SK-N-SH (cell line): ENCODE results near the gene CPXM1. TPM values are rescaled to one million over a fixed set of nuclear protein-coding genes. Genes with fewer than 3 reads are reported as not detected.

Source experiments
- CTCF ChIA-PET: fragments of 300-600, 350-600 bp; formaldehyde crosslinking; extraction: SDS; loops from one replicate; lab custom pipeline; 2021; lab: Yijun Ruan, JAX
- POLR2A ChIA-PET: fragments of 350-600 bp; sonication (Branson Sonifier 250); formaldehyde crosslinking; extraction: SDS; loops from one replicate; lab custom pipeline; 2020; ENCODE audit warnings: antibody characterized with exemption, inconsistent platforms; lab: Yijun Ruan, JAX
- DNase-seq: peaks from one replicate; pipeline ENCODE4 v3.0.0; 2012
- H2AFZ ChIP-seq: fragments of 200-600 bp; sonication (generic); 2 replicates; pipeline ENCODE4 v1.8.1; 2016; ENCODE audit warnings: antibody characterized with exemption, mild to moderate bottlenecking, low read depth
- H3F3A ChIP-seq: fragments of 200-600 bp; sonication (generic); replicated peaks from 2 replicates; pipeline ENCODE3; 2016; ENCODE audit warnings: antibody characterized with exemption, mild to moderate bottlenecking; ENCODE audit not compliant: insufficient read depth
- H3K27ac ChIP-seq, 2 experiments: fragments of 200-500 bp in 1 of 2; fragments of 200-600 bp in 1 of 2; sonication (Bioruptor generic) in 1 of 2; sonication (generic), shearing (Covaris generic) in 1 of 2; 2 replicates each; pipeline versions ENCODE4 v1.5.1 to v1.6.1; 2014 to 2016; ENCODE audit warnings: low read depth in 2 of 2, inconsistent platforms in 1 of 2, low read length in 1 of 2, mild to moderate bottlenecking in 1 of 2, mixed read lengths in 1 of 2
- H3K27me3 ChIP-seq: fragments of 200-600 bp; sonication (generic), shearing (Covaris generic); 2 replicates; pipeline ENCODE4 v1.6.1; 2016; ENCODE audit warnings: mixed run types; ENCODE audit not compliant: insufficient read depth
- H3K36me3 ChIP-seq, 2 experiments: fragments of 200-500 bp in 1 of 2; fragments of 200-600 bp in 1 of 2; sonication (Bioruptor generic) in 1 of 2; sonication (generic) in 1 of 2; replicated peaks in 1 of 2; 2 replicates each; pipeline versions ENCODE3 to v1.5.1; 2014 to 2016; ENCODE audit warnings: low read length in 1 of 2, mild to moderate bottlenecking in 1 of 2; ENCODE audit not compliant: insufficient read depth in 2 of 2, control insufficient read depth in 1 of 2
- H3K4me1 ChIP-seq, 2 experiments: fragments of 200-500 bp in 1 of 2; fragments of 200-600 bp in 1 of 2; sonication (Bioruptor generic) in 1 of 2; sonication (generic), shearing (Covaris generic) in 1 of 2; 2 replicates each; pipeline versions ENCODE4 v1.5.1 to v1.6.1; 2014 to 2016; ENCODE audit warnings: low read depth in 1 of 2, low read length in 1 of 2, mixed run types in 1 of 2; ENCODE audit not compliant: insufficient read depth in 2 of 2, control insufficient read depth in 1 of 2
- H3K4me2 ChIP-seq: fragments of 200-600 bp; sonication (generic), shearing (Covaris generic); 2 replicates; pipeline ENCODE4 v1.6.1; 2017; ENCODE audit warnings: mixed run types
- H3K4me3 ChIP-seq, 2 experiments: fragments of 200-500 bp in 1 of 2; fragments of 200-600 bp in 1 of 2; sonication (Bioruptor generic) in 1 of 2; sonication (generic), shearing (Covaris generic) in 1 of 2; 2 replicates each; pipeline versions ENCODE4 v1.5.1 to v1.8.1; 2014 to 2016; ENCODE audit warnings: low read depth in 2 of 2, inconsistent platforms in 1 of 2, low read length in 1 of 2, mild to moderate bottlenecking in 1 of 2, mixed read lengths in 1 of 2, moderate library complexity in 1 of 2
- H3K79me2 ChIP-seq: fragments of 200-600 bp; sonication (generic); 2 replicates; pipeline ENCODE4 v1.8.1; 2017; ENCODE audit warnings: mild to moderate bottlenecking; ENCODE audit not compliant: insufficient read depth
- H3K9ac ChIP-seq: fragments of 200-600 bp; sonication (generic); 2 replicates; pipeline ENCODE4 v1.6.1; 2017; ENCODE audit warnings: mixed run types
- H3K9me2 ChIP-seq: fragments of 200-600 bp; sonication (generic); 2 replicates; pipeline ENCODE4 v1.6.1; 2017; ENCODE audit warnings: mixed run types
- H3K9me3 ChIP-seq: fragments of 200-600 bp; sonication (generic); 2 replicates; pipeline ENCODE4 v1.6.1; 2017; ENCODE audit warnings: mixed run types, mild to moderate bottlenecking, moderate library complexity
- H4K20me1 ChIP-seq: fragments of 200-600 bp; sonication (generic); 2 replicates; pipeline ENCODE4 v1.6.1; 2017; ENCODE audit warnings: mild to moderate bottlenecking, mixed run types; ENCODE audit not compliant: insufficient read depth
- ELF1 ChIP-seq: IDR thresholded peaks from 2 replicates; pipeline ENCODE4 v1.4.0; 2012
- FOXJ3 ChIP-seq: sonication (generic); formaldehyde crosslinking; IDR thresholded peaks from 2 replicates; pipeline ENCODE4 v1.5.1; 2020; ENCODE audit warnings: mild to moderate bottlenecking, missing genetic modification reagents
- FOXM1 ChIP-seq: IDR thresholded peaks from 2 replicates; pipeline ENCODE4 v1.4.0; 2012; ENCODE audit warnings: low read depth, mild to moderate bottlenecking
- IRF3 ChIP-seq: fragments of 150-350 bp; IDR thresholded peaks from 2 replicates; pipeline ENCODE4 v1.6.1; 2016; ENCODE audit warnings: mild to moderate bottlenecking, low read depth, low read length
- JUND ChIP-seq: IDR thresholded peaks from 2 replicates; pipeline ENCODE4 v1.4.0; 2012
- MXI1 ChIP-seq: IDR thresholded peaks from 2 replicates; pipeline ENCODE4 v1.6.1; 2012; ENCODE audit warnings: mild to moderate bottlenecking, low read depth, low read length, improper control_type of control experiment
- NFIC ChIP-seq: IDR thresholded peaks from 2 replicates; pipeline ENCODE4 v1.4.0; 2012; ENCODE audit warnings: borderline replicate concordance
- POLR2AphosphoS5 ChIP-seq: IDR thresholded peaks from 2 replicates; pipeline ENCODE4 v1.6.1; 2012; ENCODE audit warnings: low read depth, low read length
- RXRA ChIP-seq: IDR thresholded peaks from 2 replicates; pipeline ENCODE4 v1.4.0; 2012; ENCODE audit warnings: low read depth, mild to moderate bottlenecking, borderline replicate concordance
- SIN3A ChIP-seq: IDR thresholded peaks from 2 replicates; pipeline ENCODE4 v1.6.1; 2012; ENCODE audit warnings: low read depth, mild to moderate bottlenecking, low read length, moderate library complexity, borderline replicate concordance
- SMC3 ChIP-seq: IDR thresholded peaks from 2 replicates; pipeline ENCODE4 v1.6.1; 2012; ENCODE audit warnings: low read depth, low read length, improper control_type of control experiment
- TAF1 ChIP-seq: IDR thresholded peaks from 2 replicates; pipeline ENCODE4 v1.6.1; 2012; ENCODE audit warnings: low read depth, mild to moderate bottlenecking, low read length, moderate library complexity, borderline replicate concordance
- USF1 ChIP-seq: IDR thresholded peaks from 2 replicates; pipeline ENCODE4 v1.4.0; 2012; ENCODE audit warnings: low read depth, borderline replicate concordance
- WGBS: methylation state at CpG from one replicate; pipeline ENCODE4 v1.1.6; 2017; ENCODE audit warnings: low lambda C conversion rate; 5-methylcytosine and 5-hydroxymethylcytosine counted together
- polyA plus RNA-seq, 3 experiments: library from polyadenylated mRNA; depleted of rRNA; stranded (reverse); fragments of >200 nt; gene quantifications; 2 replicates each; pipeline ENCODE4 v1.2.3, GENCODE V29; 2012

Gene CPXM1
- polyA plus RNA-seq, 1 of the 3 experiments (the other 2 are of a cell fraction) = 99.9 TPM

GRCh38 chr20:2806351-2806701 lies 5.9 kb upstream of the CPXM1 start:
- H3F3A ChIP-seq = no peaks in the 10 kb centered on the region
- no peaks in the 10 kb centered on the region for H3K9me2 ChIP-seq
- H3K4me2 ChIP-seq = no peak overlapping the region
- no peak overlapping the region for H3K9ac ChIP-seq
- H3K79me2 ChIP-seq = no peaks in the 10 kb centered on the region
- 41% methylated on average over 4 of the region's 4 CpGs for WGBS
- H3K4me3 ChIP-seq = no peak overlapping the region
- POLR2A ChIA-PET = no interaction called here
- TF ChIP-seq ELF1 (no peak), FOXJ3 (no peak), IRF3 (no peak), RXRA (no peak), POLR2AphosphoS5 (no peak)
- DNase-seq = no peak
- H3K27ac ChIP-seq = no peak overlapping the region
- H3K4me1 ChIP-seq = peaks cover 0 to under 1% of the 10 kb centered on the region in 2 experiments; a peak in 1 of 4 replicates
- no peak overlapping the region for H2AFZ ChIP-seq
- H3K27me3 ChIP-seq = no peaks in the 10 kb centered on the region
- H3K36me3 ChIP-seq = no peaks in the 10 kb centered on the region
- CTCF ChIA-PET = no interaction called here
- no peaks in the 10 kb centered on the region for H4K20me1 ChIP-seq
- H3K9me3 ChIP-seq = no peaks in the 10 kb centered on the region

- H3K4me3 ChIP-seq = no peak overlapping the region
- H3K27me3 ChIP-seq = no peaks in the 10 kb centered on the region
- peaks cover 0 to 6% of the 10 kb centered on the region in 2 experiments; a peak in 1 of 4 replicates for H3K4me1 ChIP-seq
- H3K9me3 ChIP-seq = no peaks in the 10 kb centered on the region
- H4K20me1 ChIP-seq = no peaks in the 10 kb centered on the region
- no peak overlapping the region for H3K27ac ChIP-seq
- no peak overlapping the region for H3K4me2 ChIP-seq
- H2AFZ ChIP-seq = no peak overlapping the region
- peak; percentile 21 for DNase-seq
- WGBS = 79% methylated on average over 12 of the region's 22 CpGs
- TF ChIP-seq SMC3 (no peak), JUND (no peak), FOXM1 (no peak), USF1 (no peak), SIN3A (no peak), NFIC (no peak), IRF3 (no peak), TAF1 (no peak), MXI1 (no peak)
- H3K9me2 ChIP-seq = no peaks in the 10 kb centered on the region
- POLR2A ChIA-PET = no interaction called here
- CTCF ChIA-PET = no interaction called here
- no peaks in the 10 kb centered on the region for H3K36me3 ChIP-seq
- H3F3A ChIP-seq = no peaks in the 10 kb centered on the region
- no peak overlapping the region for H3K9ac ChIP-seq
- H3K79me2 ChIP-seq = no peaks in the 10 kb centered on the region
These were observed 5.4 kb upstream of the CPXM1 start for GRCh38 chr20:2805689-2806350.
